CD14-positive monocyte (primary cell): Measurements from ENCODE around the gene CLCF1. TPM values are rescaled to one million over a fixed set of nuclear protein-coding genes. Genes with fewer than 3 reads are reported as not detected.

ENCODE experiments used
- DNase-seq, 3 donors: peaks; one replicate each; pipeline ENCODE4 v3.0.0-alpha.2; 2011 to 2022
- H2AFZ ChIP-seq: 2 replicates; pipeline ENCODE4 v1.6.0; 2012; ENCODE audit warnings: mild to moderate bottlenecking, low read depth, low read length, inconsistent platforms; ENCODE audit not compliant: insufficient read depth, poor library complexity, severe bottlenecking
- H3K27ac ChIP-seq, 2 donors: 1 replicate in 1 of 2; 2 replicates in 1 of 2; pipeline ENCODE4 v1.5.1; 2012 to 2013; ENCODE audit warnings: low read length in 2 of 2, control low read depth in 1 of 2, inconsistent platforms in 1 of 2, low read depth in 1 of 2, mild to moderate bottlenecking in 1 of 2
- H3K27me3 ChIP-seq, 2 donors: one replicate each; pipeline versions ENCODE4 v1.6.0 to v1.6.1; 2011 to 2013; ENCODE audit warnings: low read length in 2 of 2; ENCODE audit not compliant: control insufficient read depth in 2 of 2, insufficient read depth in 2 of 2
- H3K36me3 ChIP-seq, 2 donors: replicated peaks in 1 of 2; 1 replicate in 1 of 2; 2 replicates in 1 of 2; pipeline versions ENCODE4 v1.5.1 to v1.6.1; 2012 to 2013; ENCODE audit warnings: low read length in 2 of 2, control low read depth in 1 of 2, inconsistent platforms in 1 of 2, mild to moderate bottlenecking in 1 of 2; ENCODE audit not compliant: insufficient read depth in 2 of 2, control insufficient read depth in 1 of 2
- H3K4me1 ChIP-seq, 2 donors: 1 replicate in 1 of 2; 2 replicates in 1 of 2; pipeline versions ENCODE4 v1.5.1 to v1.6.1; 2012 to 2013; ENCODE audit warnings: low read length in 2 of 2, control low read depth in 1 of 2, inconsistent platforms in 1 of 2, mild to moderate bottlenecking in 1 of 2, moderate library complexity in 1 of 2; ENCODE audit not compliant: insufficient read depth in 2 of 2, control insufficient read depth in 1 of 2
- H3K4me2 ChIP-seq: replicated peaks from 2 replicates; pipeline ENCODE3; 2012; ENCODE audit warnings: low read length, moderate library complexity, mild to moderate bottlenecking; ENCODE audit not compliant: poor library complexity, severe bottlenecking; ENCODE audit errors: extremely low read depth
- H3K4me3 ChIP-seq, 3 experiments: fragments of 200-600 bp in 1 of 3; sonication (generic) in 1 of 3; replicated peaks in 1 of 3; 1 replicate in 2 of 3; 2 replicates in 1 of 3; pipeline ENCODE4 v1.5.1; 2011 to 2013; ENCODE audit warnings: low read length in 3 of 3, mild to moderate bottlenecking in 3 of 3, control low read depth in 2 of 3, low read depth in 2 of 3, inconsistent platforms in 1 of 3, moderate library complexity in 1 of 3
- H3K79me2 ChIP-seq: 2 replicates; pipeline ENCODE4 v1.6.0; 2012; ENCODE audit warnings: mild to moderate bottlenecking, control low read depth, inconsistent platforms, low read length, moderate library complexity; ENCODE audit not compliant: insufficient read depth
- H3K9ac ChIP-seq: 2 replicates; pipeline ENCODE4 v1.6.0; 2017; ENCODE audit warnings: low read length, mild to moderate bottlenecking; ENCODE audit not compliant: insufficient read depth, poor library complexity, severe bottlenecking
- H3K9me3 ChIP-seq, 2 donors: replicated peaks in 1 of 2; 1 replicate in 1 of 2; 2 replicates in 1 of 2; pipeline versions ENCODE4 v1.5.1 to v1.6.1; 2012 to 2013; ENCODE audit warnings: low read length in 2 of 2, control low read depth in 1 of 2; ENCODE audit not compliant: control insufficient read depth in 1 of 2, insufficient read depth in 1 of 2
- H4K20me1 ChIP-seq: 2 replicates; pipeline ENCODE4 v1.6.0; 2012; ENCODE audit warnings: mild to moderate bottlenecking, low read length, control low read depth, moderate library complexity; ENCODE audit not compliant: insufficient read depth
- H3K27ac Mint-ChIP-seq, 7 donors: one replicate each; pipeline ENCODE4 v1.8.0; 2020; ENCODE audit warnings: mild to moderate bottlenecking in 7 of 7, mixed read lengths in 7 of 7, moderate library complexity in 6 of 7, inconsistent platforms in 2 of 7
- H3K27me3 Mint-ChIP-seq, 3 donors: one replicate each; pipeline ENCODE4 v1.8.0; 2021 to 2022; ENCODE audit warnings: low read depth in 3 of 3, mild to moderate bottlenecking in 3 of 3, mixed read lengths in 3 of 3, moderate library complexity in 3 of 3, inconsistent platforms in 1 of 3
- H3K36me3 Mint-ChIP-seq, 2 donors: one replicate each; pipeline ENCODE4 v1.8.0; 2020; ENCODE audit warnings: mixed read lengths in 2 of 2, inconsistent platforms in 1 of 2, mild to moderate bottlenecking in 1 of 2
- H3K4me1 Mint-ChIP-seq: one replicate; pipeline ENCODE4 v1.8.0; 2020; ENCODE audit warnings: mild to moderate bottlenecking, mixed read lengths
- H3K4me3 Mint-ChIP-seq, 2 donors: one replicate each; pipeline ENCODE4 v1.8.0; 2020; ENCODE audit warnings: mild to moderate bottlenecking in 2 of 2, mixed read lengths in 2 of 2, moderate library complexity in 1 of 2
- H3K9me3 Mint-ChIP-seq, 7 donors: one replicate each; pipeline ENCODE4 v1.8.0; 2020 to 2022; ENCODE audit warnings: mixed read lengths in 7 of 7, mild to moderate bottlenecking in 6 of 7, moderate library complexity in 6 of 7, inconsistent platforms in 2 of 7
- CTCF ChIP-seq: fragments of 200-600 bp; IDR thresholded peaks from one replicate; pipeline ENCODE4 v1.8.0; 2022; ENCODE audit warnings: antibody characterized with exemption, mild to moderate bottlenecking
- WGBS: methylation state at CpG from one replicate; pipeline ENCODE4 v1.1.5; 2013; ENCODE audit warnings: missing lambda C conversion rate; ENCODE audit not compliant: insufficient coverage; 5-methylcytosine and 5-hydroxymethylcytosine counted together
- intact Hi-C, 2 donors: fragments of 100-400 bp; cut with micrococcal nuclease; formaldehyde crosslinking; loops; one replicate each; pipeline versions ENCODE4 v1.15.0 to v1.15.1; 2023
- polyA plus RNA-seq, 3 donors: library from polyadenylated mRNA; depleted of rRNA in 1 of 3; unstranded in 2 of 3; stranded (reverse) in 1 of 3; fragments of 300-500 nt in 2 of 3; fragments of >200 nt in 1 of 3; fragmentation: Illumina TruSeq in 2 of 3; gene quantifications; 1 replicate in 2 of 3; 2 replicates in 1 of 3; pipeline ENCODE4 v1.2.3, GENCODE V29; 2012 to 2021

CLCF1 gene
- polyA plus RNA-seq, 3 donors: 0.44 to 14.8 (median 0.94) TPM

GRCh38 chr11:67376063-67376820 is 2.8 kb upstream of the CLCF1 start:
- Mint-ChIP-seq H3K4me1 (peaks cover 50% of the 10 kb centered on the region), H3K27me3 (peaks cover 6 to 12% (median 9%) of the 10 kb centered on the region in 3 donors), H3K4me3 (no peak overlapping the region), H3K9me3 (peaks cover 0 to 2% (median 0%) of the 10 kb centered on the region in 7 donors), H3K27ac (no peak overlapping the region), H3K36me3 (peaks cover 0 to 3% of the 10 kb centered on the region in 2 donors)
- Histone ChIP-seq H3K36me3 (no peaks in the 10 kb centered on the region), H3K4me1 (peaks cover 52 to 60% of the 10 kb centered on the region in 2 donors), H3K27ac (no peak overlapping the region), H3K4me2 (no peak overlapping the region), H3K4me3 (no peak overlapping the region), H3K79me2 (peaks cover 10% of the 10 kb centered on the region), H2AFZ (no peak overlapping the region), H4K20me1 (no peaks in the 10 kb centered on the region), H3K27me3 (no peaks in the 10 kb centered on the region), H3K9me3 (no peaks in the 10 kb centered on the region), H3K9ac (no peak overlapping the region)
- no peak for TF ChIP-seq CTCF
- DNase-seq: no peak
- intact Hi-C loops: no loop called here
- 81% methylated on average over 3 of the region's 7 CpGs for WGBS

DNA sequence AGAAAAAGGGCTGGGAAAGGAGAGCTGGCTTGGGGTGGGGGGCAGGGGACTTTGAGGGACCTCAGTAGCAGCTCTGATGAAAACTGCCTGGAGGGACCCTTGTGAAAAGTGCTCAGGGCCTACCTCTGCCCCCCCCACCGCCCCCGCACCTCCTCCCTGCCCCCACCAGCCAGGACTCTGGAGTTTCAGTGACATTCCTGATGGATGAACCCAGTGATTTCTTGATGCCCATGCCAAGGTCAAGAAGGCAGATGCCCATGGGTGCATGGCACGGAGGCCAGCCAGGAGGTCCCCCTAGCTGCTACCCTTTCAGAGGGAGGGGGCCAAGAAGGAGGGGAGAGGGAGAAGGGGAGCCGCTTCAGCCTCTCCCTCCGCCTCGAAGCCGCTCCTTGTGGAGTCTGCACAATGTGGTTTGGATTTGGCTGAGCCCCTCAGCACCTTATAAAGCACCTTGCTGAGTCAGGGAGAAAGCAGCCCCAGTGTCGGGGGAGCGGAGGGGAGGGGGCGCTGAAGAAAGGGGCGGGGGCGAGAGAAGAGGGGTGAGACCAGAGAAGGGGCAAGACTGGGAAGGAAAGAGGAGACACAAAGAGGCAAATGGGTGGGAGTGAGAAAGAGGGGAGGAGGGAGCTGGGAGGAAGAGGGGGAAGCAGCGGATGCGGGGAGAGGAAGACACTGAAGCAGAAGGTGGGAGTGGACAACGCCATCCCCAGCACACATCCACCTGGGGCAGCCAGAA is 2.1 kb upstream of the CLCF1 start:
- Histone ChIP-seq H3K36me3 (no peaks in the 10 kb centered on the region), H3K4me3 (no peak overlapping the region), H3K4me2 (no peak overlapping the region), H4K20me1 (peaks cover 5% of the 10 kb centered on the region), H3K4me1 (peaks cover 52 to 60% of the 10 kb centered on the region in 2 donors), H3K9ac (no peak overlapping the region), H2AFZ (no peak overlapping the region), H3K79me2 (peaks cover 14% of the 10 kb centered on the region), H3K27ac (no peak overlapping the region), H3K9me3 (no peaks in the 10 kb centered on the region), H3K27me3 (no peaks in the 10 kb centered on the region)
- Mint-ChIP-seq H3K27ac (peak overlapping the region in 1 of 7 donors; percentile 13), H3K36me3 (peaks cover 0 to under 1% of the 10 kb centered on the region in 2 donors), H3K4me1 (peaks cover 50% of the 10 kb centered on the region), H3K4me3 (peak overlapping the region in 1 of 2 donors; percentile 26), H3K27me3 (peaks cover 6 to 12% (median 9%) of the 10 kb centered on the region in 3 donors), H3K9me3 (peaks cover 0 to 2% (median 0%) of the 10 kb centered on the region in 7 donors)
- intact Hi-C loops: no loop called here
- TF ChIP-seq CTCF: no peak
- 0% methylated on average over 1 of the region's 15 CpGs for WGBS
- DNase-seq: no peak
